ENCODE data around the gene NKG7. TPM values are rescaled to one million over a fixed set of nuclear protein-coding genes. Genes with fewer than 3 reads are reported as not detected.
"Not testable (repeated sequence)": the region's sequence is repeated elsewhere in the genome, so short reads cannot be mapped to it uniquely, and the experiment has no call there.

The NKG7 gene
- total and polyA plus RNA-seq, 4 donors = 2.0 to 13.6 (median 5.7) TPM

DNA sequence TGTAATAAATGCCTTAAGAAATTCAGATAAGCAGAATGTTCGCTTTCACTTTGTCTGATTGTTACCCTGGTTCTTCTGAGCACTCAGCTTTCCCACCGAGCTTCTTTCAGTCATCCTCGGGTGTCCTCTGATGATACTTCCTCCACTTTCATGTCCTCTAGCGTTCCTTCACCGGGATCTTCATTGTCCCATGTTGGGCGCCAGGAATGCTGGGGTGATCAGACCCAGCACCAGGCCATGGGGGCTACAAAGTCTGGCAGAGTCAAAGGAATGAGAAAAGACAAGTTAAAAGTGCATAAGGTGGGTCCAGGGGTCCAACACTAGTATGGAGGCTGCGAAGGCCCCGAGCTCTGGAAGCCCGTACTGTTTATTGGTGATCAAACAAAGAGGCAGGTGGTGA lies 29.7 kb upstream of the NKG7 start (continued):
- TF ChIP-seq, protein P1, sequence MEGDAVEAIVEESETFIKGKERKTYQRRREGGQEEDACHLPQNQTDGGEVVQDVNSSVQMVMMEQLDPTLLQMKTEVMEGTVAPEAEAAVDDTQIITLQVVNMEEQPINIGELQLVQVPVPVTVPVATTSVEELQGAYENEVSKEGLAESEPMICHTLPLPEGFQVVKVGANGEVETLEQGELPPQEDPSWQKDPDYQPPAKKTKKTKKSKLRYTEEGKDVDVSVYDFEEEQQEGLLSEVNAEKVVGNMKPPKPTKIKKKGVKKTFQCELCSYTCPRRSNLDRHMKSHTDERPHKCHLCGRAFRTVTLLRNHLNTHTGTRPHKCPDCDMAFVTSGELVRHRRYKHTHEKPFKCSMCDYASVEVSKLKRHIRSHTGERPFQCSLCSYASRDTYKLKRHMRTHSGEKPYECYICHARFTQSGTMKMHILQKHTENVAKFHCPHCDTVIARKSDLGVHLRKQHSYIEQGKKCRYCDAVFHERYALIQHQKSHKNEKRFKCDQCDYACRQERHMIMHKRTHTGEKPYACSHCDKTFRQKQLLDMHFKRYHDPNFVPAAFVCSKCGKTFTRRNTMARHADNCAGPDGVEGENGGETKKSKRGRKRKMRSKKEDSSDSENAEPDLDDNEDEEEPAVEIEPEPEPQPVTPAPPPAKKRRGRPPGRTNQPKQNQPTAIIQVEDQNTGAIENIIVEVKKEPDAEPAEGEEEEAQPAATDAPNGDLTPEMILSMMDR (IDR thresholded peaks at IDR 0.05; ENCODE audit: low read depth, low read length, missing input control) = no peak

GRCh38 chr19:51399936-51400335 lies 27.5 kb upstream of the NKG7 start:
- H3K4me3 ChIP-seq (ENCODE audit: low read depth in 1 of 3, low read length in 3 of 3); H3K4me1 ChIP-seq (ENCODE audit: control insufficient read depth in 4 of 4, insufficient read depth in 4 of 4, low read length in 3 of 4); H3K9ac ChIP-seq (ENCODE audit: low read depth in 1 of 2, low read length in 2 of 2); H3K36me3 ChIP-seq (ENCODE audit: control insufficient read depth in 4 of 4, insufficient read depth in 3 of 4, low read depth in 1 of 4, low read length in 3 of 4); H3K27ac ChIP-seq (ENCODE audit: low read depth in 1 of 2, low read length in 2 of 2); H3K27me3 ChIP-seq (ENCODE audit: control insufficient read depth in 4 of 4, insufficient read depth in 4 of 4, low read length in 3 of 4); DNase-seq (ENCODE audit: low spot score): not testable (repeated sequence)
- peaks cover 0 to 12% (median 6%) of the 10 kb centered on the region in 4 donors for H3K9me3 ChIP-seq (ENCODE audit: control insufficient read depth in 4 of 4, low read length in 3 of 4)
- WGBS = 83% methylated on average over 7 of the region's 7 CpGs

DNA sequence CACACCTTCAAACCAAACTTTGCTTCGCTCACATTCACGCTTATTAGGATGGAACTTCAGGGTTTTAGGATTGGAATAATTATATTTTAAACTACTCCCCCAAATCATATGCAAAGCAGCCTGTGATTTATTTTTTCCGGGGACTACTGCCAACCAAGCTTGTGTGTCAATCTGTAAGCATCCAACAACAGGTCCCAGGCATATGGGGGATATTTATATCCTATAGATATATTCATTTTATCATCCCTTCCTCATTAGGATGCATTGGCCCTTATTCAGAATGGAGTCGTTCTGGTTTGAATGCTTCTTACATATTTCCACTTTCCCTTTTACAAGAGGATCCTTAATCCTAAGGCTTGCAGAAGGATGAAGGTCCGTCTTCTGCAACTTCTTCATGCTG lies 26.8 kb upstream of the NKG7 start:
- 93% methylated on average over 5 of the region's 5 CpGs for WGBS
- no peak for DNase-seq (ENCODE audit: low spot score)
- H3K9me3 ChIP-seq (ENCODE audit: control insufficient read depth in 4 of 4, low read length in 3 of 4) = peaks cover 0 to 12% (median 6%) of the 10 kb centered on the region in 4 donors
- no peak overlapping the region for H3K9ac ChIP-seq (ENCODE audit: low read depth in 1 of 2, low read length in 2 of 2)
- no peak for TF ChIP-seq FOXA1 (IDR thresholded peaks at IDR 0.05)
- no peak for TF ChIP-seq SP1 (IDR thresholded peaks at IDR 0.05)
- TF ChIP-seq YY1 (IDR thresholded peaks at IDR 0.05) = no peak
- TF ChIP-seq NR2F2 (IDR thresholded peaks at IDR 0.05) = no peak
- no peak for TF ChIP-seq TAF1 (conservative IDR thresholded peaks at IDR 0.05)
- H3K27ac ChIP-seq (ENCODE audit: low read depth in 1 of 2, low read length in 2 of 2) = no peak overlapping the region
- no peak overlapping the region for H3K4me3 ChIP-seq (ENCODE audit: low read depth in 1 of 3, low read length in 3 of 3)
- no peaks in the 10 kb centered on the region for H3K36me3 ChIP-seq (ENCODE audit: control insufficient read depth in 4 of 4, insufficient read depth in 3 of 4, low read depth in 1 of 4, low read length in 3 of 4)
- H3K4me1 ChIP-seq (ENCODE audit: control insufficient read depth in 4 of 4, insufficient read depth in 4 of 4, low read length in 3 of 4) = peaks cover 2 to 5% (median 4%) of the 10 kb centered on the region in 4 donors
- no peaks in the 10 kb centered on the region for H3K27me3 ChIP-seq (ENCODE audit: control insufficient read depth in 4 of 4, insufficient read depth in 4 of 4, low read length in 3 of 4)

DNA sequence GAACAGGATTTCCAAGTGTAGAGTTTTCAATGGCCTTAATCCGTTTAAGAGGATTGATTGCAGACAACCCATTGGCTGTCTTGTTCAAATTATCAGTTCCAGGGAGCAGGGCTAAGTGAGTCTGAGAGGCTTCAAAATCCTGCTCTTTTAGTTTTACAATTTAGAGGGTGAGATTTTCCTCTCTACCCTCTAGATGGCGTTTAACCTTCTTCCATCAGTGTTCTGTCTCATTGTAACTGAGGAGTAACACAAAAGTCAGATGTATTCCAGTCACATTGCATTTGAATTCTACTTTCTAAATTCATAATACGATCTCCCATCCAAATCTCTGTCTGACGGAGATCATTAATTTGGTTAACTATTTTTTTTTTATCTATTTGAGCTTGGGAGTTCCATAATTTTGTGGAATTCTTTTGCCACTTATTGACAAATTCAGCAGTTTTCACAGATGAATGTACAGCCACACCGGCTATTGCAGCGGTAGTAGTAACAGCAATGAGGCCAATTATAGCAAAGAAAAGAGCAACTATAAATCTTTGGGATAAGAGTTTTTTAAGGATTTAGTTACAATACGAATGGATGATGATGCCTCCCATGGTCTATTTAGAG lies 25.7 kb upstream of the NKG7 start:
- 44% methylated on average over 7 of the region's 7 CpGs for WGBS
- Histone ChIP-seq H3K27me3 (ENCODE audit: control insufficient read depth in 4 of 4, insufficient read depth in 4 of 4, low read length in 3 of 4) (no peaks in the 10 kb centered on the region), H3K4me3 (ENCODE audit: low read depth in 1 of 3, low read length in 3 of 3) (no peak overlapping the region), H3K4me1 (ENCODE audit: control insufficient read depth in 4 of 4, insufficient read depth in 4 of 4, low read length in 3 of 4) (peaks cover 2 to 8% (median 5%) of the 10 kb centered on the region in 4 donors), H3K9ac (ENCODE audit: low read depth in 1 of 2, low read length in 2 of 2) (no peak overlapping the region), H3K27ac (ENCODE audit: low read depth in 1 of 2, low read length in 2 of 2) (no peak overlapping the region), H3K36me3 (ENCODE audit: control insufficient read depth in 4 of 4, insufficient read depth in 3 of 4, low read depth in 1 of 4, low read length in 3 of 4) (no peaks in the 10 kb centered on the region), H3K9me3 (ENCODE audit: control insufficient read depth in 4 of 4, low read length in 3 of 4) (peaks cover 0 to 12% (median 5%) of the 10 kb centered on the region in 4 donors)
- DNase-seq (ENCODE audit: low spot score) = no peak
- TF ChIP-seq RAD21 (IDR thresholded peaks at IDR 0.05) (peak; percentile 62 to 78), RXRA (IDR thresholded peaks at IDR 0.05) (no peak), EGR1 (IDR thresholded peaks at IDR 0.05; ENCODE audit: low read depth in 2 of 2) (no peak), FOXA2 (IDR thresholded peaks at IDR 0.05) (no peak), TAF1 (conservative IDR thresholded peaks at IDR 0.05) (no peak), GABPA (IDR thresholded peaks at IDR 0.05 in 1 of 2, conservative IDR thresholded peaks at IDR 0.05 in 1 of 2) (no peak), NR2F2 (IDR thresholded peaks at IDR 0.05) (no peak), HNF4A (conservative IDR thresholded peaks at IDR 0.05) (no peak)
- TF ChIP-seq, protein P2, sequence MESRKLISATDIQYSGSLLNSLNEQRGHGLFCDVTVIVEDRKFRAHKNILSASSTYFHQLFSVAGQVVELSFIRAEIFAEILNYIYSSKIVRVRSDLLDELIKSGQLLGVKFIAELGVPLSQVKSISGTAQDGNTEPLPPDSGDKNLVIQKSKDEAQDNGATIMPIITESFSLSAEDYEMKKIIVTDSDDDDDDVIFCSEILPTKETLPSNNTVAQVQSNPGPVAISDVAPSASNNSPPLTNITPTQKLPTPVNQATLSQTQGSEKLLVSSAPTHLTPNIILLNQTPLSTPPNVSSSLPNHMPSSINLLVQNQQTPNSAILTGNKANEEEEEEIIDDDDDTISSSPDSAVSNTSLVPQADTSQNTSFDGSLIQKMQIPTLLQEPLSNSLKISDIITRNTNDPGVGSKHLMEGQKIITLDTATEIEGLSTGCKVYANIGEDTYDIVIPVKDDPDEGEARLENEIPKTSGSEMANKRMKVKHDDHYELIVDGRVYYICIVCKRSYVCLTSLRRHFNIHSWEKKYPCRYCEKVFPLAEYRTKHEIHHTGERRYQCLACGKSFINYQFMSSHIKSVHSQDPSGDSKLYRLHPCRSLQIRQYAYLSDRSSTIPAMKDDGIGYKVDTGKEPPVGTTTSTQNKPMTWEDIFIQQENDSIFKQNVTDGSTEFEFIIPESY (IDR thresholded peaks at IDR 0.05) = no peak
- TF ChIP-seq, protein P3, sequence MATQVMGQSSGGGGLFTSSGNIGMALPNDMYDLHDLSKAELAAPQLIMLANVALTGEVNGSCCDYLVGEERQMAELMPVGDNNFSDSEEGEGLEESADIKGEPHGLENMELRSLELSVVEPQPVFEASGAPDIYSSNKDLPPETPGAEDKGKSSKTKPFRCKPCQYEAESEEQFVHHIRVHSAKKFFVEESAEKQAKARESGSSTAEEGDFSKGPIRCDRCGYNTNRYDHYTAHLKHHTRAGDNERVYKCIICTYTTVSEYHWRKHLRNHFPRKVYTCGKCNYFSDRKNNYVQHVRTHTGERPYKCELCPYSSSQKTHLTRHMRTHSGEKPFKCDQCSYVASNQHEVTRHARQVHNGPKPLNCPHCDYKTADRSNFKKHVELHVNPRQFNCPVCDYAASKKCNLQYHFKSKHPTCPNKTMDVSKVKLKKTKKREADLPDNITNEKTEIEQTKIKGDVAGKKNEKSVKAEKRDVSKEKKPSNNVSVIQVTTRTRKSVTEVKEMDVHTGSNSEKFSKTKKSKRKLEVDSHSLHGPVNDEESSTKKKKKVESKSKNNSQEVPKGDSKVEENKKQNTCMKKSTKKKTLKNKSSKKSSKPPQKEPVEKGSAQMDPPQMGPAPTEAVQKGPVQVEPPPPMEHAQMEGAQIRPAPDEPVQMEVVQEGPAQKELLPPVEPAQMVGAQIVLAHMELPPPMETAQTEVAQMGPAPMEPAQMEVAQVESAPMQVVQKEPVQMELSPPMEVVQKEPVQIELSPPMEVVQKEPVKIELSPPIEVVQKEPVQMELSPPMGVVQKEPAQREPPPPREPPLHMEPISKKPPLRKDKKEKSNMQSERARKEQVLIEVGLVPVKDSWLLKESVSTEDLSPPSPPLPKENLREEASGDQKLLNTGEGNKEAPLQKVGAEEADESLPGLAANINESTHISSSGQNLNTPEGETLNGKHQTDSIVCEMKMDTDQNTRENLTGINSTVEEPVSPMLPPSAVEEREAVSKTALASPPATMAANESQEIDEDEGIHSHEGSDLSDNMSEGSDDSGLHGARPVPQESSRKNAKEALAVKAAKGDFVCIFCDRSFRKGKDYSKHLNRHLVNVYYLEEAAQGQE (IDR thresholded peaks at IDR 0.05) = no peak
- TF ChIP-seq, protein P1 (IDR thresholded peaks at IDR 0.05; ENCODE audit: low read depth, low read length, missing input control) = peak; percentile 39
